GM10266 (cell line): Measurements from ENCODE around the gene PCLO.
"Not testable (repeated sequence)": the region's sequence is repeated elsewhere in the genome, so short reads cannot be mapped to it uniquely, and the experiment has no call there.

Experiments
- DNase-seq: peaks from one replicate; pipeline ENCODE4 v3.0.0; 2012; ENCODE audit errors: extremely low spot score
- CTCF ChIP-seq: IDR thresholded peaks from 2 replicates; pipeline ENCODE4 v1.5.1; 2012; ENCODE audit warnings: mild to moderate bottlenecking, low read depth; ENCODE audit not compliant: control insufficient read depth, insufficient read depth; ENCODE audit errors: missing control alignments

The PCLO gene

DNA sequence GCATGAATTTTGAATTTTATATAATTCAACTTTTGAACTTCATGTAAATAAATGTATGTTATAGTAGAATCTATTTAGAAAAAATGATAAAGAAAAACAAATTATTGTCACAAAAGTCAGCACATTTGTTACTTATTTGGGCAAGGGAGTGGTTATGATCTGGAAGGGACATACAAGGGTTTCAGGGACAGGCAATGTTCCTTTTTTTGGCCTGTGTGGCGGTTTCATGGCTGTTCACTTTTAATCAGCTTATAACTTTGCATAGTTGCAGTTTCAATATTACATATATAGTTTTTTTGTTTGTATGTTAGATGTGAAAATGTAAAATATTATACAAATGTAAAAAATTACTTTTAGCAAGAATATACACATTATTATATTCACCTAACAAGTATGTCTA, 256.2 kb downstream of the PCLO start:
- DNase-seq = no peak
- TF ChIP-seq CTCF = no peak

DNA sequence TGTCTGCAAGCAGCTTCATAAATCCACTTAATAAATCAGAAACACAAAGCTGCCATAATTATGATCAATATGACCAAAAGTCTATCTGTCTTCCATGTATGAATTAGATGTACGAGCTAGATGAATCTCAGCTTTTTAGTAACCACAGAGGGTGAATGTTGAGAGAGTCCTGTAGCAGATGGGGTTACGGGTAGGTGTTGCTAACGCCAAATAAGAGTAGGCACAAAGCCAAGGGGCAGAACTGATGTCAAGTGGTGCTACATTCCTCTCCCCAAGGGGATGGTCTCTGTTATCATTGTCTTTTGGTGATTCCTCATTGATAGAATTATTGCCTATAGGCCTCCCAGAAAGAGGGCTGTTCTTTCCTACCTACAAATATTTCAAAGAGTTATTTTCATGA, 257.8 kb downstream of the PCLO start:
- DNase-seq = no peak
- TF ChIP-seq CTCF = no peak

- DNase-seq = not testable (repeated sequence)
Observed at GRCh38 chr7:82901098-82901497, 261.6 kb downstream of the PCLO start.

DNA sequence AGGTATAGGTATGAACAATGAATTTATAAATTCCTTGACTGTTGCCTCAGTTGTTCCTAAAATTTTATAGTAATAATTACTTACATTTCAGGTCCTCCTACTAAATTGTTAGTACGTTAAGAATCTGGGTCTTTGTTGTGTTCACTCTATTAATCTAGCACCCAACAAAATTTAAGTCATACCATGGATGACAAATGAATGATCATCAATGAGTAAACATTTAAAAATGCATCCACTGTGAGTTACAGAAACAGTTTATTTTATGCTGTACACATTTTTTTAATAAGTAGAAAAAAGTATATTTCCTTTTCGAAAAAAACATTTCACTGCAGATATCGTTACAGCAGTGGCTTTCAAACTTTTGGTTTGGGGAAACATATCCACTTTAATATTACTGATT, 265.2 kb downstream of the PCLO start:
- TF ChIP-seq CTCF = no peak
- no peak for DNase-seq

DNA sequence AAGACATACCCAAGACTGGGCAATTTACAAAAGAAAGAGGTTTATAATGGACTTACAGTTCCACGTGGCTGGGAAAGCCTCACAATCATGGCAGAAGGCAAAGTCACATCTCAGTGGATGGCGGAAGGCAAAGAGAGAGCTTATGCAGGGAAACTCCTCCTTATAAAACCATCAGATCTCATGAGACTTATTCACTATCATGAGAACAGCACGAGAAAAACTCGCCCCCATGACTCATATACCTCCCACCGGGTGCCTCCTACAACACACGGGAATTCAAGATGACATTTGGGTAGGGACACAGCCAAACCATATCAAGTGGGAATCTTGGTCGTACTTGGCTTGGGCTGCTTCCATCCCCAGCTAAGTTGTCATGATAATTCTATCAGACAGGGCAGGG, 268.3 kb downstream of the PCLO start:
- not testable (repeated sequence) for DNase-seq

GRCh38 chr7:82886324-82886723, 276.4 kb downstream of the PCLO start:
- DNase-seq = no peak
- no peak for TF ChIP-seq CTCF

- DNase-seq = no peak
- no peak for TF ChIP-seq CTCF
Observed at GRCh38 chr7:82865856-82866255, 296.8 kb downstream of the PCLO start.

- TF ChIP-seq CTCF = no peak
- no peak for DNase-seq
Observed at GRCh38 chr7:82859106-82859850, 303.4 kb downstream of the PCLO start.
